IgD-negative memory B cell (primary cell): Measurements from ENCODE around the gene SEMA3F. TPM values are rescaled to one million over a fixed set of nuclear protein-coding genes. Genes with fewer than 3 reads are reported as not detected.

Source experiments
- H3K27ac Mint-ChIP-seq, 3 donors: one replicate each; pipeline ENCODE4 v1.8.0; 2020 to 2022; ENCODE audit warnings: mild to moderate bottlenecking in 3 of 3, mixed read lengths in 3 of 3, moderate library complexity in 1 of 3
- H3K27me3 Mint-ChIP-seq: one replicate; pipeline ENCODE4 v1.8.0; 2021; ENCODE audit warnings: mixed read lengths
- H3K36me3 Mint-ChIP-seq: one replicate; pipeline ENCODE4 v1.8.0; 2020; ENCODE audit warnings: mild to moderate bottlenecking, mixed read lengths
- H3K4me1 Mint-ChIP-seq, 3 donors: one replicate each; pipeline ENCODE4 v1.8.0; 2020 to 2022; ENCODE audit warnings: mixed read lengths in 3 of 3, mild to moderate bottlenecking in 1 of 3
- H3K4me3 Mint-ChIP-seq, 4 donors: one replicate each; pipeline ENCODE4 v1.8.0; 2020 to 2022; ENCODE audit warnings: mild to moderate bottlenecking in 4 of 4, mixed read lengths in 4 of 4, moderate library complexity in 3 of 4
- H3K9me3 Mint-ChIP-seq, 3 donors: one replicate each; pipeline ENCODE4 v1.8.0; 2020 to 2021; ENCODE audit warnings: mixed read lengths in 3 of 3, mild to moderate bottlenecking in 1 of 3
- polyA plus RNA-seq: library from polyadenylated mRNA; unstranded; fragments of 300-500 nt; fragmentation: Illumina TruSeq; gene quantifications from one replicate; pipeline ENCODE4 v1.2.3, GENCODE V29; 2021

SEMA3F gene
- polyA plus RNA-seq, 1 donor from 2014 or later = not detected

GRCh38 chr3:50184242-50184978 is 29.3 kb downstream of the SEMA3F start:
- Mint-ChIP-seq H3K9me3 (no peaks in the 10 kb centered on the region), H3K27me3 (no peaks in the 10 kb centered on the region), H3K27ac (no peak overlapping the region), H3K36me3 (no peaks in the 10 kb centered on the region), H3K4me3 (no peak overlapping the region), H3K4me1 (peaks cover 0 to 2% (median 0%) of the 10 kb centered on the region in 3 donors)

- no peaks in the 10 kb centered on the region for H3K27me3 Mint-ChIP-seq
- H3K27ac Mint-ChIP-seq = no peak overlapping the region
- no peaks in the 10 kb centered on the region for H3K9me3 Mint-ChIP-seq
- H3K4me3 Mint-ChIP-seq = no peak overlapping the region
- H3K36me3 Mint-ChIP-seq = no peaks in the 10 kb centered on the region
- no peaks in the 10 kb centered on the region for H3K4me1 Mint-ChIP-seq
Observed at GRCh38 chr3:50185230-50185629, 30.1 kb downstream of the SEMA3F start.

- Mint-ChIP-seq H3K27me3 (no peaks in the 10 kb centered on the region), H3K27ac (no peak overlapping the region), H3K9me3 (no peaks in the 10 kb centered on the region), H3K4me3 (no peak overlapping the region), H3K36me3 (no peaks in the 10 kb centered on the region), H3K4me1 (no peaks in the 10 kb centered on the region)
Observed at GRCh38 chr3:50186096-50186495, 31.0 kb downstream of the SEMA3F start.

- H3K9me3 Mint-ChIP-seq = no peaks in the 10 kb centered on the region
- no peaks in the 10 kb centered on the region for H3K36me3 Mint-ChIP-seq
- H3K4me3 Mint-ChIP-seq = no peak overlapping the region
- H3K27me3 Mint-ChIP-seq = peaks cover 2% of the 10 kb centered on the region
- peak overlapping the region in 1 of 3 donors; percentile 57 for H3K27ac Mint-ChIP-seq
- peaks cover 0 to 3% (median 3%) of the 10 kb centered on the region in 3 donors for H3K4me1 Mint-ChIP-seq
Observed at GRCh38 chr3:50187750-50188149, 32.6 kb downstream of the SEMA3F start.

- H3K27ac Mint-ChIP-seq = peak overlapping the region in 1 of 3 donors; percentile 67
- H3K9me3 Mint-ChIP-seq = no peaks in the 10 kb centered on the region
- H3K36me3 Mint-ChIP-seq = no peaks in the 10 kb centered on the region
- no peak overlapping the region for H3K4me3 Mint-ChIP-seq
- H3K4me1 Mint-ChIP-seq = peaks cover 2 to 6% (median 3%) of the 10 kb centered on the region in 3 donors
- peaks cover 4% of the 10 kb centered on the region for H3K27me3 Mint-ChIP-seq
Observed at GRCh38 chr3:50189274-50189673, 34.1 kb downstream of the SEMA3F start.

GRCh38 chr3:50189989-50190388 is 34.9 kb downstream of the SEMA3F start:
- H3K4me3 Mint-ChIP-seq = no peak overlapping the region
- peak overlapping the region in 1 of 3 donors; percentile 11 for H3K27ac Mint-ChIP-seq
- no peaks in the 10 kb centered on the region for H3K36me3 Mint-ChIP-seq
- H3K9me3 Mint-ChIP-seq = no peaks in the 10 kb centered on the region
- H3K27me3 Mint-ChIP-seq = peaks cover 6% of the 10 kb centered on the region
- peaks cover 3 to 10% (median 9%) of the 10 kb centered on the region in 3 donors for H3K4me1 Mint-ChIP-seq

GRCh38 chr3:50190936-50191660 is 36.0 kb downstream of the SEMA3F start, which contains the start of gene GNAT1:
Gene GNAT1 (plus strand): TSS chr3:50191610. CDS start chr3:50191726, 116 bp downstream.
- H3K36me3 Mint-ChIP-seq = no peaks in the 10 kb centered on the region
- H3K4me3 Mint-ChIP-seq = no peak within 1 kb of the TSS
- peaks cover 3 to 10% (median 9%) of the 10 kb centered on the region in 3 donors for H3K4me1 Mint-ChIP-seq
- peak within 1 kb of the TSS in 2 of 3 donors; percentile 59 to 78 for H3K27ac Mint-ChIP-seq
- H3K9me3 Mint-ChIP-seq = no peaks in the 10 kb centered on the region
- H3K27me3 Mint-ChIP-seq = peaks cover 8% of the 10 kb centered on the region

GRCh38 chr3:50192124-50192523 is 37.0 kb downstream of the SEMA3F start:
- peaks cover 12% of the 10 kb centered on the region for H3K27me3 Mint-ChIP-seq
- peaks cover 3 to 10% (median 9%) of the 10 kb centered on the region in 3 donors for H3K4me1 Mint-ChIP-seq
- peak overlapping the region in 2 of 3 donors; percentile 59 to 78 for H3K27ac Mint-ChIP-seq
- no peaks in the 10 kb centered on the region for H3K9me3 Mint-ChIP-seq
- no peaks in the 10 kb centered on the region for H3K36me3 Mint-ChIP-seq
- H3K4me3 Mint-ChIP-seq = no peak overlapping the region

GRCh38 chr3:50192689-50193141 is 37.6 kb downstream of the SEMA3F start:
- H3K27ac Mint-ChIP-seq = peak overlapping the region; percentile 59 to 78 (median 67)
- peaks cover 14% of the 10 kb centered on the region for H3K27me3 Mint-ChIP-seq
- H3K36me3 Mint-ChIP-seq = no peaks in the 10 kb centered on the region
- H3K4me1 Mint-ChIP-seq = peaks cover 3 to 10% (median 10%) of the 10 kb centered on the region in 3 donors
- no peaks in the 10 kb centered on the region for H3K9me3 Mint-ChIP-seq
- peak overlapping the region in 1 of 4 donors; percentile 43 for H3K4me3 Mint-ChIP-seq

- H3K27ac Mint-ChIP-seq = peak overlapping the region in 1 of 3 donors; percentile 59
- no peaks in the 10 kb centered on the region for H3K36me3 Mint-ChIP-seq
- no peaks in the 10 kb centered on the region for H3K9me3 Mint-ChIP-seq
- no peak overlapping the region for H3K4me3 Mint-ChIP-seq
- peaks cover 3 to 10% (median 10%) of the 10 kb centered on the region in 3 donors for H3K4me1 Mint-ChIP-seq
- H3K27me3 Mint-ChIP-seq = peaks cover 14% of the 10 kb centered on the region
Observed at GRCh38 chr3:50193286-50193685, 38.2 kb downstream of the SEMA3F start.

- H3K36me3 Mint-ChIP-seq = no peaks in the 10 kb centered on the region
- no peaks in the 10 kb centered on the region for H3K9me3 Mint-ChIP-seq
- peak overlapping the region in 1 of 4 donors; percentile 60 for H3K4me3 Mint-ChIP-seq
- H3K27me3 Mint-ChIP-seq = peaks cover 14% of the 10 kb centered on the region
- H3K4me1 Mint-ChIP-seq = peaks cover 3 to 10% (median 10%) of the 10 kb centered on the region in 3 donors
- H3K27ac Mint-ChIP-seq = no peak overlapping the region
Observed at GRCh38 chr3:50193746-50194127, 38.6 kb downstream of the SEMA3F start.

- Mint-ChIP-seq H3K27ac (peak overlapping the region in 2 of 3 donors; percentile 25 to 53), H3K4me1 (peaks cover 3 to 10% (median 10%) of the 10 kb centered on the region in 3 donors), H3K4me3 (peak overlapping the region; percentile 35 to 75 (median 52)), H3K9me3 (no peaks in the 10 kb centered on the region), H3K36me3 (no peaks in the 10 kb centered on the region), H3K27me3 (peaks cover 16% of the 10 kb centered on the region)
Observed at GRCh38 chr3:50194128-50194902, 39.2 kb downstream of the SEMA3F start.

- H3K9me3 Mint-ChIP-seq = no peaks in the 10 kb centered on the region
Observed at GRCh38 chr3:50194903-50195500, 39.9 kb downstream of the SEMA3F start.

GRCh38 chr3:50195501-50196252 is 40.6 kb downstream of the SEMA3F start:
- Mint-ChIP-seq H3K27ac (peak overlapping the region in 1 of 3 donors; percentile 53), H3K4me1 (peaks cover 3 to 10% (median 10%) of the 10 kb centered on the region in 3 donors), H3K4me3 (peak overlapping the region in 1 of 4 donors; percentile 70), H3K36me3 (no peaks in the 10 kb centered on the region), H3K27me3 (peaks cover 18% of the 10 kb centered on the region), H3K9me3 (no peaks in the 10 kb centered on the region)

More at GRCh38 chr3:50194903-50195500, 39.9 kb downstream of the SEMA3F start:
- Mint-ChIP-seq H3K27ac (peak overlapping the region in 2 of 3 donors; percentile 25 to 53), H3K4me1 (peaks cover 3 to 10% (median 10%) of the 10 kb centered on the region in 3 donors), H3K27me3 (peaks cover 16% of the 10 kb centered on the region), H3K4me3 (peak overlapping the region in 3 of 4 donors; percentile 30 to 75 (median 45)), H3K36me3 (no peaks in the 10 kb centered on the region)
